GM18873 (cell line): ENCODE results near the gene COL11A1.
"Not testable (repeated sequence)": the region's sequence is repeated elsewhere in the genome, so short reads cannot be mapped to it uniquely, and the experiment has no call there.

Experiments
- ATAC-seq: cut with Tn5 transposase; IDR thresholded peaks from one replicate; pipeline ENCODE4 v1.9.1; 2021; ENCODE audit warnings: mild to moderate bottlenecking, moderate library complexity, moderate number of reproducible peaks; ENCODE audit not compliant: unreplicated experiment, low FRiP score

The COL11A1 gene

DNA sequence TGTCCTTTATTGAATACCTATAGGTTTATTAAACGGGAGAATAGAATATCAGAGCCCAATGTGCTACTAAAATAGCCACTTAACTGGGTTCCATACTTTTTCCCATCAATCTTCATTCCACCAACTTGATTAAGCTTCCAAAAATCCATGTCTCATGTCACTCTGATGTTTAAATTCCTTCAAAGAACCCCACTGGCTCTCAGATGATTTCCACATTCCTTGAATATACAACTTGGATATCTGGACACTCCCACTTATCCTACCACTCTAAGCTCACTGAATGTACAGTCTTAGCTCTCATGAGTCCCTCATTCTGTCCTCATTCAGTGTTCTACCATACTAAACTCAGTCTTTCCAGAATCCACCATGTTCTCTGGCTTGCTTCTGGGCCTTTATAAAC lies 21.1 kb downstream of the COL11A1 start:
- ATAC-seq: no peak

DNA sequence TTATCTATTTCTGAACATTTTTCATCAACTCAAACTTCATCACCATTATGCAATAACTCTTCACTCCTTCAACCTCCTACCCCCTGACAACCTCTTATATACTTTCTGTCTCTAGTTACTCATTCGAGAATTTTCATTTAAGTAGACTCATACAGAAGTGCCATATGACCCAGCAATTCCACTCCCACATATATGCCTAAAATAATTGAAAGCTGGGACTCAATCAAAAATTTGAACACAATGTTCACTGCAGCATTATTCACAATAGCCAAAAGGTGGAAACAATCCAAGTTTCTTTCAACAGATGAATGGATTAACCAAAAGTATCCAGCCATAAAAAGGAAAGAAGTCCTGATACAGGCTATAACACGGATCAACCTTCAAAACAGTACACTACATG lies 24.1 kb downstream of the COL11A1 start:
- ATAC-seq: no peak

DNA sequence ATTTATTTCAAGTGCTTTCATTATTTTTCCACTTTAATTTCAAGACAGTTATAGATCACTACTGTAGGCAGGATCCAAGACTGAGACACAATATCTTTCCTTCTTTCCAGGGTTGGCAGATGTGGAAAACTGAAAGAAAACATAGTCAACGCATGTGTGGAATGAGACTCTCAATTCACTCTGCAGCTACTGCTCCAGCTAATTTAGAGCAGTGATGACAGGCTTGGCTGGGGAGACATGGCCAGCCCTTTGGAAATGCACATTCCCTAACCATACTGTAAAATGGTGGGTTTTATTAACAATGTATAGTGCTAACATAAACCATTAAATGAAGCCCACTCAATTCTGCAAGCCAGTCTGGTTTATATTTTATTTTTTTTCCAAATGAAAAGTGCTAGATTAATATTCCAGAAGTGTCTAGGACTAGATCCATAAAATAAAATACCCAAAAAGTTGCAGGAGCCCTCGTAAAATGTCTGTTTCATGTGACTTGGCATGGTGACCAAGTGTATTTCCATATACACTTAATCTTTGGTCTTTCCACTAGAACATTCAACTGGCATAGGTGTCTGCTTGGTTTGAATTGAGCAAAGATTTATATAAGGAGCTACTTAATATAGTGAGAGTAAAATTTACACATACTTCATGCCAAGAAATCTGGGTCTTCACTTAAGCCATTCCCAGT lies 32.9 kb downstream of the COL11A1 start:
- no peak for ATAC-seq

- no peak for ATAC-seq
These were observed 34.1 kb downstream of the COL11A1 start for GRCh38 chr1:103074224-103074623.

DNA sequence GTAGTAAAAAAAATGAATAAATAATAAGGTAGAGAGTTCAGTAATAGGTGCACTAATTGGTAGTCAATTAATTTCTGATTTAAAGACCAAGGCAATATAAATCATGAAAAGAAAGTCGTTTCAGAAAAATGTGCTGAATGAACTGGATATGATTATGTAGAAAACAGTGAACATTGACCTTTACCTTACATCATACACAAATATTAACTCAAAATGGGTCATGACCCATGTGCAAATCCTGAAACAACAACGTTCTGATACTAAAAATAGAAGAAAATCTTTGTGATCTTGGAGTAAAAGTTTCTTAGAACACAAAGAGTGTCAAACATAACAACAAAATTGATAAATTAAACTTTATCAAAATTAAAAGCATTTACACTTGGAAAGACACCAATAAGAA lies 39.1 kb downstream of the COL11A1 start:
- no peak for ATAC-seq

DNA sequence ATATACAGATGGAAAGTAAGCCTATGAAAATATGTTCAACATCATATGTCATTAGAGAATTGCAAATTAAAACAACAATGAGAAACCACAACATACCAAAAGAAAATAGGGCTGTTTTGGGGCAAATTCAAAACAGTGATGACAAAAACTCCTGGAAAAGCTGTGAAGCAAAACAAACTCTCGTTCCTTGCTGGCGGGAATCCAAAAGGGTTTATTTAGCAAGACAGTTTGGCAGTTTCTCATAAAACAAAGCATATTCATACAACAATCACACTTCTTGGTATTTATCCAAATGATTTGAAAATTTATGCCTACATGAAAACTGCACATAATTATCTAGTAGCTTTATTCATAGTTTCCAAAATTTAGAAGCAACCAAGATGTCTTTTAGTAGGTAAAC lies 44.4 kb downstream of the COL11A1 start:
- ATAC-seq: no peak

- no peak for ATAC-seq
These were observed 49.9 kb downstream of the COL11A1 start for GRCh38 chr1:103058391-103058790.

GRCh38 chr1:103056423-103056822 lies 51.9 kb downstream of the COL11A1 start:
- ATAC-seq: no peak

GRCh38 chr1:103028110-103028509 lies 80.2 kb downstream of the COL11A1 start:
- not testable (repeated sequence) for ATAC-seq

GRCh38 chr1:103025858-103026409 lies 82.4 kb downstream of the COL11A1 start:
- ATAC-seq: no peak

- ATAC-seq: no peak
These were observed 84.3 kb downstream of the COL11A1 start for GRCh38 chr1:103024051-103024450.

GRCh38 chr1:103002005-103002404 lies 106.3 kb downstream of the COL11A1 start:
- ATAC-seq: no peak

DNA sequence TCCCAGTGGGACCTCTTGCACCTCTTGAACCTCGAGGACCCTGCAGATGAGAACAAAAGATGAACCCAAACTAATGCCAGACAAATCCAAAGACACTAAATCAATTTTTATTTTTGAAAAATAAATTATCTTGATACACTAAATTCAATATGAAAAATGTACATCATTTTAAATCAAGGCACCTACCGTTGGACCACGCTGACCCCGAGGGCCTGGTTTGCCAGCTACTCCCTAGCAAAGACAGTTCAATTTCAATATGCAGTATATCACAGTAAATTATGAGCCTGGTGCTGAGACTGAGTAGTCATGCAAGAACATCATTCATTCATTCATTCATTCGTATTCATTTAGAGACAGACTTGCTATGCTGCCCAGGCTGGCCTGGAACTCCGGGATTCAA lies 129.4 kb downstream of the COL11A1 start:
- no peak for ATAC-seq

- ATAC-seq: no peak
These were observed 131.0 kb downstream of the COL11A1 start for GRCh38 chr1:102977292-102977691.

DNA sequence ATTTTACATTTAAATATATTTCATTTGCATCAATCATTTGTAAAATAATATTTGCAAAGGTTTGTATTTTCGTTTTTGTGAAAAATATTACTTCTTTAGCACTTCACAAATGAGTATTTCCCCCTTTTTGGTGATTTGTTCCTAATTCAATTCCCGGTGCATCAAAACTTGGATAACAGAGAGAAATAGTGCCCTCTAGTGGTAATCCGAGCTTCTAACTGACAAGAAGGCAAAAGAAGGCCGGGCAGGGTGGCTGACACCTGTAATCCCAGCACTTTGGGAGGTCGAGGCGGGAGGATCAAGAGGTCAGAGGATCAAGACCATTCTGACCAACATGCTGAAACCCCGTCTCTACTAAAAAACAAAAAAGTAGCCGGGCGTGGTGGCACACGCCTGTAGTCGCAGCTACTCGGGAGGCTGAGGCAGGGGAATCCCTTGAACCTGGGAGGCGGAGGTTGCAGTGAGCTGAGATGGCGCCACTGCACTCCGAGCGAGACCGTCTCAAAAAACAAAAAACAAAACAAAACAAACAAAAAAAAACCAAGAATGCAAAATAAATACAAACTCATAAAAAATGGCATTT lies 137.7 kb downstream of the COL11A1 start:
- ATAC-seq: no peak

GRCh38 chr1:102967786-102968185 lies 140.5 kb downstream of the COL11A1 start:
- ATAC-seq: no peak

DNA sequence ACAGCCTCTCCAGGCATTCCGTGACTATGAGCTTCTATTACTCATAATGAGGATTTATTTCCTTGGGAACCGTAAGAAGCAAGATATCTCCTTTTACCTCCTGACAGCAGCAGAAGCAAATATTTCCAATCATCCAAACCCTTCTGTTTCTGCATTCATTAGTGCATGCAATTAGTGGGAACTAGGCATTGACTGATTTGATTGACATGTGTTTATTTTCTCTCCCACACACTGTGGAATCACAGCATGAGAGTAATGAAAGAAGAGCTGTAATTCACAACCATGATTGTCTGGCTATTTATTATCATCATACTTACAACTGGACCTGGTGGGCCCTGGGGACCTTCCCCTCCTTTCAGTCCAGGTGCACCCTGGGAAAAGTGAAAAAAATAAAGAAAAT lies 146.8 kb downstream of the COL11A1 start:
- ATAC-seq: no peak

DNA sequence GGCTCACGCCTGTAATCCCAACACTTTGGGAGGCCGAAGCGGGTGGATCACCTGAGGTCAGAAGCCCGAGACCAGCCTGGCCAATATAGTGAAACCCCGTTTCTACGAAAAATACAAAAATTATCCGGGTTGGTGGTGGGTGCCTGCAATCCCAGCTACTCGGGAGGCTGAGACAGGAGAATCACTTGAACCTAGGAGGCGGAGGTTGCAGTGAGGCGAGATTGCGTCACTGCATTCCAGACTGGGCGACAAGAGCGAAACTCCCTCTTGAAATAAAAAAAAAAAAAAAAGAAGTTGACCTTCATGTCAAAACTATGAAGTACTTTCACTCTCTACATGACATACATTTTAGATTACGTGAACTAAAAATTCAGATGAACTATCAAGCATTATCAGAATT lies 153.7 kb downstream of the COL11A1 start:
- ATAC-seq: no peak

DNA sequence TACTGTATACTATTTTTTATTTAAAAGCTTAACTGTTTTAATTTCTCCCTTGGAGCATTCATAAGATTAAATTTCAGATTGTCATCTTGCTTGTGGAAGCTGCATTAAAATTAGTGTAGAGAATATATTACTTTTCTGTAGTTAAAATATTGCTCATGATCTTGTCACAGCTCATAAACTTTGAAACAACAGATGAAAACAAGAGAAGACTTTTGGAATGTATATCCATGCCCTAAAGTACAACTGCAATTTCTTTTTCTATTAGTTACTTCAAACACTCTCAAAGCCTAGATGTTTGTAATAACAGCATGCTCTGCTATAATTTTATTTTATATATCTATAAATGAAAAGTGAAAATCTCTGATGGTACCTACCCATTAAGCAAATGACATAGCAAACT lies 155.9 kb downstream of the COL11A1 start:
- no peak for ATAC-seq

DNA sequence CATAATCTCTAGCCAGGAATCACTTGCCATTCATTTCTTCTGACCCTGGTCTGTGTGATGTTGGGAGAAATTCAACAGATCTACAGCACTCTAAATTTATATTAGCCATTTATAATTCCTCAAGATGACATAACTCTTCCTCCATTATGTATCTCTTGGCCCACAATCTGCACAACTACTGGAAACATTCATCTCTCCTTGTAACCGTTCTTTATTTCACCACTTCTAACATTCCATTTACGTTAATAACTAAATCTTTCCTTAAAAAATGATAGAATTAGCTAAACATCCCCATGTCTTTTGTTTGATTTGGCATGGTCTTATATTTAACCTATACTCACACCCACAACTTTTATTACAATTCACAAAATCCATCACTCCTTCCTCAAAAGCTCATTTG lies 166.0 kb downstream of the COL11A1 start:
- ATAC-seq: no peak

GRCh38 chr1:102941366-102941947 lies 166.9 kb downstream of the COL11A1 start:
- no peak for ATAC-seq

DNA sequence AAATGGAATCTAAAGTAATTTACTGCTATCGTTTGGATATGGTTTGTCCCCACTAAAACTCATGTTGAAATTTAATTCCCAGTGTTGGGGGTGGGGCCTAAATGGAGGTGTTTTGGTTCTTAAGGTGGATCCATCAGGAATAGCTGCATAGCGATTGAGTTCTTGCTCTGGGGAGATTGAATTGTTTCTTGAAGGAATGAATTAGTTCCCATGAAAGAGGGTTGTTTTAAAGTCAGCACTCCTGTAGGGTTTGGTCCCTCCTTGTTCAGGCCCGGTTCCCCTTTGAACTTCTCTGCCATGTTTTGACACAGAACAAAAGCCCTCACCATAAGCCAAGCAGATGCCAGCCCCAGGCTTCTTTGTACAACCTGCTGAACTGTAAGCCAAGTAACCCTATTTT lies 170.9 kb downstream of the COL11A1 start:
- no peak for ATAC-seq
